Activated effector memory CD4-positive, alpha-beta T cell treated with Interleukin-2 at 50 U/mL for 16 hours (primary cell): ENCODE measurements around the gene ERG28.

Experiments used
- DNase-seq: peaks from one replicate; pipeline ENCODE4 v3.0.0-alpha.2; 2020

The ERG28 gene

DNA sequence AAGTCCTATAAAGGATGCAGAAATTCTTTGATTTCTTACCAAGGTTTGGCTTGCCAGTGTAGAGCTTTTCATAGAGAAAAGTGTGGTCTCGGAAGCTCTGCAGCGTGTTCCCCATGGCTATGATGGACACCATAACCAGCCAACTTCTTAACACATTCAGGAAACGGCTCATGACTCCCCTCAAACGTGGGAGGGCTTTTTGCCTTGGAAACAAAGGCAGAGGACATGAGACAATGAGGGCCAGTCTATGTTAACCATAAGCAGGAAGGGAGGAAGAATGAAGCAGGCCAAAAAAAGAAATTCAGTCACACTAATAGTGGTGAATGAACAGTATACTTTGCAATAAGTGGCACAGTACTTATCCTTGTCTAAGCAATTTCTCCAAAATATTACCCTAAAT, 3.3 kb downstream of the ERG28 start:
- no peak for DNase-seq

DNA sequence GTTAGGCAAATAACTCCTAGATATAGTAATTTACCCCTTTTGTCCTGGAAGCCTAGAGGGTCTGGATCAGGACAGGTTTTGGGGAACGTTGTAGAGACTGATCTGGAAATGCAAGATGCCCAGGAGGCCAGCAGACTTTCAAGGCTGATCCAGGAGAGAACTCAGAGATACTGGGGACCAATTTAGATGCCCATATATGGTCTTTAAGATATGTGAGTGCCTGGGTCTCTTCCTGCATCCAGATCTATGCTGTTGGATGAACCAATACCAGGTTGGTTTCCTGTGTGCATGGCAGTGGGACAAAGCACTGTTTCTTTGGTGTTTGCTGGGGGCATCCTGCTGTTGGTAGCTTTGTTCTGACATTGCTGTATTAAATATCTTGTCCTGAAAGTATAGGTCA, 5.4 kb downstream of the ERG28 start:
- no peak for DNase-seq

DNA sequence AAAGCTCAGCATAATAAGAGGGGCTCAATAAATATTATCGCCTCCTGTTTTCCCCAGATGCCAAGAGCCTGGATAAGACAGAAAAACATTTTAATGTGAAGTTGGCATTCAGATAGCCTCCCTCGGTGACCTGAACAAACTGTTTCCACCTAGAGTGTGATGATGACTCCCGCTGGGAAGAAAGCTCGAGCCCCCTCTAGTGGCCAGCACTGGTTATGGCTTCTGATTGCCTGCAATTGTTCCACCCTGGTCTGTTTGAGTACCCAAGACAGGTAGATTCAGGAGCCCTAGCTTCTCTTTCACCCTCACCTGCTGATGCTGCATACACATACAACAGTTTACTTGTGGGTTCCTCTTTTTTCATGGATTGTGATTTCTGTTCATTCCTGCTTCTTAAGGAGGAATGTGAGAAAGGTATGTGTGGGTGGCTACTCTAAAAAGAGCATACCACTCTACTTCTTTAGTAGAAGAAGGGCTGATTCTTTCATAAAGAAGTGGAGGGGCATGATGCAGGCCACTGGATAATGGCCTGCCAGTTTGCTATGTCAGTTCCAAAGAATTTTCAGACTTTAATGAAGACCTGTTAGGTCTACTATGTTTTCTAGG, 6.4 kb downstream of the ERG28 start:
- peak; percentile 65 for DNase-seq

DNA sequence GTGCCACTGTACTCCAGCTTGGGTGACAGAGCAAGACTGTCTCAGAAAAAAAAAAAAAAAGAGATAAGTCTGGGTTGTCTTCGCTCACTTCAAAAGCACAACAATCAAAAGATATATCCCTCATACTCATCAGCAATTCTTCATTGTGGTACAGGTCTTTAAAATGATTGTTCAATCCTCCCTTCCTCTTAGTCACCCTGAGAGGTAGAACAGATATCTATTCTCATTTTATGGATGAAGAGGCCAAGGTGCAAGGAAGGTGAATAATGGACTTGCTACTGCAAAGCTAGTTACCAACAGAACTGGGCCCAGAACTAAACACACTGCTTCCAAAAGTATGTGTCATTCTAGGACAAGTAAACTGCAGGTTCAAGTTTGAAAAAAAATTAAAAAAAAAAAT, 7.1 kb downstream of the ERG28 start:
- DNase-seq = no peak

DNA sequence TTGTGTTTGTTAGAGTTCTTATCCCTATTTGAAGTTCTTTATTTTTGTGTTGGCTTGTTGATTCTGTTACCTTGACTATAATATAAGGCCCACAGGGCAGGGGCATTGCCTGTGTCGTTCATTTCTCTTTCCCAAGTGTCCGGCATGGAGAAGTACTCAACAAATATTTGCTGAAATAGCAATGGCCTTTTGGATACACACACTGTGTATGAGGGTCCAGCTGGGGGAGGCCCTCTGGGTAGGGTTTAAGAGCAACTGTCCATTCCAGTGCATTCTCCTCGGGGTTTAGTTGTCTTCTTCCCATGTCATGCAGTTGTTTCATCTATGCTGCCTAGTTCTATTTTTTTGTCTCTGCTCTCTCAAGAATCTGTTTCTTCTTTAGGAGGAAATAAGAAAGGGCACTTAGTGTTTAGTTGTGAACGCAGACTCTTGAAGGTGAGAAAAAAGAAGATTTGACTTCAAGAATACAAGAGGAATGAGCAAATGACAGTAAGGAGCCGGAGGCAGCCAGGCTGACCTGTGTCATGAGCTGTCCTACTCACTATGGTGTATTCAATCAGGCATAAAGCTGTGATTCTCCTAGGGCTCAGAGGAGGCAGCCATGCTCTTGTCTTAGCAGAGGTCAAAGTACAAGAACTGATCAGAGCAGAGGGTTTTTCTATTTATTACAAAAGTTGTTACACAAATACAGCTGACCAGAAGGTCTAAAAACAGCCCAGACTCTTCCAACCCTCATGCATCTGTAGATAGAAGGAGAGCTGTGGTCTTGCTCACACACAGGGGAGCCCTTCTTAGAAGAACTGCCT, 10.2 kb downstream of the ERG28 start:
- DNase-seq = no peak

DNA sequence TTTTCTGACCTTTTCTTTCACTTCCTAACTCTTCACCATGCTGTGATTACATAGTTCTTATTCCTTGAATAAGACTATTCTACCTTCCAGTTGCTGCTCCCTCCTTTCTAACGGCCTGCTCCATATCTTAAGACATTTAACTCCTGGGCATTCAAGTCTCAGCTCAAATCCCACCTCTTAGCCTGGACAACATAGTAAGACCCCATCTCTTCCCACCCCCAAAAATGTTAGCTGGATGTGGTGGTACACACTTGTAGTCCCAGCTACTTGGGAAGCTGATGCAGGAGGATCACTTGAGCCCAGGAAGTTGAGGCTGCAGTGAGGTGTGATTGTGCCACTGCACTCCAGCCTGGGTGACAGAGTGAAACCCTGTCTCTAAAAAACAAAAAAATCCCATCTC, 10.9 kb downstream of the ERG28 start:
- no peak for DNase-seq

DNA sequence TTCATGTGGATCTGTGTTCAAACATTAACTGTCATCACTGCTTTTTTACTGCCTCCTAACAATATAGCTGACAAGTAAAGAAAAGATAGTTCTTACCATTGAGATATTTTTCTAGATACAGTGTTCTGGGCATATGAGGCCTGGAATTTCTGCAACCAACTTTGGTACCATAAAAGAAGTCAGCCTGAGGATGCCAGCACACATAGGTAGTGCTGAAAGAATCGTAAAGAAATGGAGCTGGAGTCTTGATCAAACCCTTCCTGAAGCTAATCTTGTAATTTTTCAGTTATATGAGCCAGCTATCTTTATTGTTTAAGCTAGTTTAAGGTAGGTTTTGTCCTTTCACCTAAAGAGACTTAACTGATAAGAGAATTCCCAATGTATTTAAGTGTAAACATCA, 11.3 kb downstream of the ERG28 start:
- DNase-seq = no peak

DNA sequence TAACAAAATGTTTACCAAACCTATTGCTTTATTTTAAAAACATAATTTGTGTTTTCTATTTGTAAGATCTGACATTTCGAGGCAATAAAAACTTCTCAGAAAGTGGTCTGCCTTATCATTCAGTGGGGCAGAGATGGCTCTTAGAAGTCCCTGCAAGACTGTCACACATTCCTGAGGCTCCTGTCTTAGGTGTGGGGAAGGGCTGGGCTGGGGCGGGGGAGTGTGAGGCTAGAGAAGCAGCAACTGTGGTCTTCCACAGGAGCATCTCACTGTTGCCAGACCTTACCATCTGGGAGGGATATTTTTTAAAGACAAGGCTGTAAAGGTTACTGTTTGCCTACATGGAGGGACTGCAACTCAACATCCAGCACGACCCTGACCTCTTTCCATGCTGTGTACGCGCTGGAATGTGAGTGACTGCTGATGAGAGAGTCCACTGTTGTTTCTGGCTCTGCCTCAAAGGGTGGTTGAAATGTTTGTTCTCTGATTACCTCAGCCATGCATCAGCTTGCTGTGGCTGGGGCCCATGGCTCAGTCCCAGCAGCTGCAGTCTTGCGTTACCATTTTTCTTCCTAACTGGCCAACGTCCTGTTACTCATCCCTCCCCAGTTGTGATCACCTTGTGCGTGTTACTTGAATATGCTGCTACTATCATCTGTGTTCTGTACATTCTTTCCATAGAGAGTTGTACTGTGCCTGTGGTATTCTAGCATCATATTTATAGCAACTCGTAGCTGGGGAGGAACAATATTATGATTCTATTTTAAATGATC, 12.4 kb downstream of the ERG28 start:
- no peak for DNase-seq

DNA sequence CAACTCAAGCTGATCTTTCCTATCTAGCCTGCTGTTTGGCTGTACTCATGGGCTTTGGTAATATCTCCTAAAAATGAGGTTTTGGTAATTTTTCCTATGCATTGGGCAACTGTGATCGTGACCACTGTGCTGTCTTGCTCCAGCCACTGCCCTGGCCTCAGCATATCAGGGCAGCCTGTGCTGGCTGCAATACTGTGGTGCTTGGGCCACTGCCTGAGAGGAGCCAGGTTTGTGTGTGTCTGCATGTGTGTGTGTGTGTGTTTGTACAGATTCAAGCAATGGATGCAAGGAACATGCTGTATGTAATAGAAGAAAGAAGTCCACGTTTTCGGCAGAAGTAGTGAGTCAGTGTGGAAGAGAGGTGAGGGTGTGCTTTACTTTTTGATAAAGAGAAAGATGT, 13.0 kb downstream of the ERG28 start:
- DNase-seq = no peak

DNA sequence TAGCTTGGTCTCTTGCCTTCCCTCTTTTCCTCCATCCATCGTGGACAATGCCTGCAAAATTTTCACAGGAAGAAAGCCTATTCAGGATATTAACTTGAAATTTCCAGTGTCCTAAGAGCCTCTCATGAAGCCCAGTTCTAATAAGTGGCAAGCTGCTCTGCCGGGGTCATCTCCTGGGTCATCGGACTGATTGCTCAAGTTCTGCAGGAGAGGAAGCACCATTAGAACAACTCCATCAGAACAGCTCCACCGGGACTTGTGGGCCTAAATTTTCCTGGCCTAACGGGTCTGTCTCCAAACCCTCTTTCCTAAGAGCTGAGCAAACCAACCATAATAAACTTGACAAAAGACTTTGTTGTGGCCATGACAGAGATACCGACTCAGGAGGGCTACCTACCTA, 13.9 kb downstream of the ERG28 start:
- DNase-seq = no peak

DNA sequence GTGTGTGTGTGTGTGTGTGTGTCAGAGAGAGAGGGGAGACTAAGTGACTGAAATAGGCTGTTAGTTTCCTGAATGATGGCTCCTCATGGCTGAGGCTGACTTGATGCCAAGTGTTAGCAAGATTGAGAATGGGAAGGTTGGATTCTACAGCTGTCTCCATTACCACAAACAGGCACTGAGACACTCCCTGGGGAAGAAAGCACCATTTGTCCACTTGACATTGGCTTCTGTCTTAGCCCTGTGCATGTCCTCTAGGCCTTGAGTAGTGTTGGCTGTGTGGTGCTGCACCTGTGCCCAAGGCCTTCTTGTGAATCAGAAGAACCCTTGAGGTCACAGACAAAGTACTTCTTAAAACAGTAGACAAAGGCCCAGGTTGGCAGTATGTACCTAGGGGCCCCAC, 15.6 kb downstream of the ERG28 start:
- DNase-seq = no peak

DNA sequence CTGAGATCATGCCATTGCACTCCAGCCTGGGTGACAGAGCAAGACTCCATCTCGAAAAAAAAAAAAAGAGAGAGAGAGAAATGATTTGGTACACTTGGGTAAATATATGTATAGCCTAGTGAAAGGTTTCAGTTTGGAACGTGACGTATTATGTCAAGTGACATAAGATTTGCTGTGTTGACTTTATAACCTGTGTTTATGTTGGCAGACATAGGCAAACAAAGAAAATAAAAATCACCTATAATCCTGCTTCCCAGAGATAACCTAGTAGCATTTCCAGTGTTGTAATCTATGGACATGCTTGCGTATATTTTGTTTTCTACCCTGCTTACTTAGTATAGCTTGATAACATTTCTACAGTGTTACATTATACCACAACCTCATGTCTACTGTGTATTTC, 16.7 kb downstream of the ERG28 start:
- no peak for DNase-seq

DNA sequence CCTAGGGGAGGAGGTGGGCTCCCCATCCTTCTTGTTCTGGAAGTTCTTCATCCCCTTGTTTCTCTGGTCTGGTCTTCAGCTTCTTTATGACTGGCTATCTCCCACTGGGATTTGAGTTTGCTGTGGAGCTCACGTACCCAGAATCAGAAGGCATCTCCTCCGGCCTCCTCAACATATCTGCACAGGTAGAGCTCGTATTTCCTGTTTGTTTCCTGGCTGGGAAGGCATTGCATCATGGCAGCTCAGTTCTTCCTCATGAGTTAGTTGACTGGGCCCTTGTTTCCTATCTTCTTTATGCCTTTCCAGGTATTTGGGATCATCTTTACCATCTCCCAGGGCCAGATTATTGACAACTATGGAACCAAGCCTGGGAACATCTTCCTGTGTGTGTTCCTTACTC, 19.8 kb downstream of the ERG28 start:
- DNase-seq = no peak

DNA sequence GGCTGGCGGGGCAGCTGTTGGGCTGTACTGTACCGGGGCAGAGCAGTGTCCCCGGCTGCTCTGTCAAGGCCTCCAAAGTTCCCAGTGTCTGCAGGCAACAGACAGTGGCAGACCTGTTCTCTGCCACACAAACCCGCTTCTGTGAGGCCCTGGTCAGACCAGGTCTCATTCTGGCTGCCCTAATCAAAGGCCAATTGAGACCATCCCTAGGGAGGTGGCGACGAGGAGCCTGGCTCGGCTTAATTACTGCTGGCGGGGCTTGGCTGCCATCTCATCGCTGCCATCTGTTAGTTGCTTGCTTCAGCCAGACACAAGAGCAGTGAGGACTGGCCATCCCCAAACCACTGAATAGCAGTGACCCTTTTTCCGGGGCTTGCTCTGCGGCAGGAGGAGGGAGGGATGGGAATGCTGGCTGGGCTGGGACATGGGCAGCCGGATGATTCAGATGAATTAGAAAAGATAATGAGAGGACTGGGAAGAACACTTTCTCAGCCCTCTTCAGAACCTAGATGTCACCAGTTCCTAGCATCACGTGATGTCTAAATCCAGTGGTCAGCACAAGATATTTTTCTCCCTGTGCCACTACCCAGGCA, 24.5 kb downstream of the ERG28 start:
- no peak for DNase-seq

DNA sequence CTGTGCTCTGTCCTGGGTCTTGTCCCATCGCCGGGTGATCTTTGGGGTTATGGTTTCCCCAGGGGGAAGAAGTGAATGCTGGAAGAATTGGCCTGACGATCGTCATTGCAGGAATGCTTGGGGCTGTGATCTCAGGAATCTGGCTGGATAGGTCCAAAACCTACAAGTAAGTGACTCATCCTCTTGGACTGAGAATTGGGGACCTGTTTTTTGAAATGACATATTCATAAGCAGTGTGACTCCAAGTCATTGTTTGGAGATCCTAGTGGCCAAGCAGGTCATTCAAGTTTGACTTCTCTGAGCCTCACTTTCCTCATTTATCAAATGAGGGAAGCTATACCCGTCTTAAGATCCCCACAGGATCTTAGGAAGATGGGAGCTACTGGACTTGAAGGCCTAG, 25.8 kb downstream of the ERG28 start:
- no peak for DNase-seq

DNA sequence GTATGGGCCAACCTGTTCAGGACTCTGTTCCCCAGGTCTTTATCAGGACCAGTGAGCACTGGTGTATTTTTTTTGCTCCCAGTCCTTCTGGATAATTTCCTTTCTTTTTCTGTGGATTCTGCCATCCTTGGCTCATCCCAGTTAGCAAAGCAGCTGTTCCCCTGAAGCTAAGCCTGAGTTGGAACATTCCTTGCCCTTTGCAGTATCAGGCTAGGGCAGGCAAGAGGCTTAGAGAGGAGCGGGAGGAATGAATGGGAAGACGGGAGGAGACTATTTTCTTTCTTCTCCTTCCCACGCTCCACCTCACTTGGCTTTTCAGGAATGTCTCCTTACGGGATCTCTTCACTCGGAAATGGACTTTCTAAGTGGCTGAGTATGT, 29.2 kb downstream of the ERG28 start:
- no peak for DNase-seq

DNA sequence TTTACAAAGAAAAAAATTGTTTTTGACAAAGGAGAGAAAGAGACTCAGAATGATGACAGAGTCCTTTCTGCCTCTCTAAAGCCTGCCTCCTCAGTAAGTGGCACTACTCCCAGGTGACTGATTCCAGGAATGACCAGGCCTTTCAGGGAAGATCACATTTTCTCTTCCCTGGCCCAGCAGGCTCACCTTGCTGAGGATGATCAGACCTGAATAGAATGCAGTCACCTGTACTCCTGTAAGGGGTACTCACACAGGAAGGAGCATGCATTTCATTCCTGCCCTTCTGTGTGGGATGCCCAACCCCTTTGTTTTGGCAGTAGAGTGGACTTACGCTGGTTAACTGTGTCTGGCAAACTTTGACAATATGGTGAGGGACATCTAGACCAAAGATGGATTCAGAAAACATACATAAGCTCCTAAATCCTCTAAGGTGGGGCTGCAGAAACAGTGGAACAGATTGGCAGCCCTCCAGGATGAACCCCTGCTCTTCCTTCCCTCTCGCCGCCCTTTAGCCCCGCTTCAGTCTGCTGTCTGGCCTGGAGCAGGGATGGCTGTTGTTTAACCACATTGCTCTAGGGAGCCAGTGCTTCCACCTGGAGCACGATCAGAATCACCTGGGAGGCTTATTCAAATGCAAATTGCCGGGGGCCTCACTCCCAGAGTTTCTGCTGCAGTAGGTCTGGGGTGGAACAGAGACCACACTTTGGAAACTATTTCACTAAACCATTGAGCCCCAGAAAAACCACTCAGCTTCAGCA, 29.8 kb downstream of the ERG28 start:
- DNase-seq = no peak

DNA sequence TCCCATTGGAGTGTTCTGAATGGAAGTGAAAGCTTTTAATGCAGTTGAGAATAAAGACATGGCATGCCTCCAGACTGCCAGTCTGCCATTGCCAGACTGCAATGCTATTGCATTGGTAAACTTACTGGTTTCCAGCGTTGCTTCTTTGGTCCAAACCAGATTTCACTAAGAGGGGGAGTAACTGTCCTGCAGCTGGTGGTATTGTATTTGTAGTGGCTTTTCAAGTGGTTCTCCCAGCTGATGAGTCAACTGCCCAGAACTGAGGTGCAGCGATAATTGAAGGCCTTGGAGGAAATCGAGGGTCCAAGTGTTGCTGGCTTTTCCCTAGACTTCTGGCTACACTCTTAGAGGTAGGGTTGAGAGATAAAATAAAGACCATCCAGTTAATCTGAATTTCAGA, 31.9 kb downstream of the ERG28 start:
- no peak for DNase-seq

DNA sequence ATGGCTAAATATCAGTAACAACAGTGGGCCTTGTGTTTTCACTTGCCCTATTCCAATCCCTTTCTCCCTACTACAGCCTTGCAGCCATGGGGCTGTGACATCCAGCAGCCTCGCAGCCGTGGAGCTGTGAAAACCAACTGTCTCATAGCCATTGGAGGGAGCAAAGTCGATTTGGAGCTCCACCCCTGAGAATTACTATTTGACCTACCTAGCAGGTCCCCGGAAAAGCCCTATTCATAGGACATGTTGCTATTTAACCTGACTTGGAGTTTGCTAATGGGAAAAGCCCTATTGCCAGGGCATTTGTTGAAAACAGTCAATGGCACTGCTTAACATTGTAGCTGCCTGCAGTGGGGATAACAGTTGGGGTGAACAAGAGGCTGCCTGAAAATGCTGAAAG, 33.3 kb downstream of the ERG28 start:
- DNase-seq = no peak

DNA sequence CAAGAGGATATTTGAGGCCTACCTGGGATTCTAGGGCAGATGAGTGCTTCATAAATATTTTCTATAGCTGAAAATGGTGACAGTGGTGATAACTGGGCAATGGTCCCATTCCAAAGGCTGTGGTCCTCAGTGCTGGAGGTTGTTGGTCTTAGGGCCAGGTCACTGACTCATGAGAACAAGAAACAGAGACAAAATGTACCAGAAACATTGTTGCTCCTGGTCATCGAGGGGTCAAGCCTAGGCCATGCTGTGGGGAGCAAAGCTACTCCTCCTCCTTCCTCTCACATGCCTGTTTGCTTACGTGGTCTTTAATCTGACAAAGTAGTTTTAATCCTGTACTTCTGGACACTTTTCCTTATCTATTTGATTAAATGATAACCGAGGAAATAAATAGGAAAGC, 33.8 kb downstream of the ERG28 start:
- DNase-seq = no peak

DNA sequence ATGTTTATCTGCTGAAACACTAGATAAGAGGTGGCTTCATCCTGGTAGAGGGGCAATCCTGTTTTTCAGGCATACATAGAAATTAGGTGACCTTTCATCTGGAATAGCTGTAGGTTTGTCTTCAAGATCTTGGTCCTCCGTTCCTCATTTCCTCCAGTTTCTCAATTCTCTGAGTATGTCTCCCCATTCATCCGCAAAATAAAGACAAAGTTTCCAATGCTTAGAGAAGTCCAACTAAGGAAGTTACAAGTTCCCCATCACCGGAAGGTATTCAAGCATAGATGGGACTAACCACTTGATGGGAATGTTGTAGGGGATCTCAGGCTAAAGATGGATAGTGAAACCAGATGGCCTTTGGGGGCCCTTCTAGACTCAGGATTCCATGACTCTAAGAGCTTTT, 34.3 kb downstream of the ERG28 start:
- DNase-seq = no peak

DNA sequence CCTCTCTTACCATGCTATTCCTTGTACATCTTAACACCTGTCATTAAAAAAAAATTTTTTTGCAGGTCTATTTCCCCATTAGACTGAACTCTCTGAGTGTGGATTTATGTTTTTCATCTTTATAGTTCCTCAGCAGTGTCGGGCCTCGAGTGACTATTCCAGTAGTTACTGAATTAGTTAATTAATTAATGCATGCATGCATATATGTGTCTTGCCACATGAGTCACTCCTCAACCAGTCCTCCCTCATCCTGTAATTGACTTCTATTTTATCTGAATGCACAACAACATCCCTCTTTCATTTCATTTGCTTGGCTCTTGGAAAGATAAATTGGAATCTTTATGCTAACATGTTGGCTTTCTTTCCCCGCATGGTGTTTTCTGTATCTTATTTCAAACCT, 35.6 kb downstream of the ERG28 start:
- DNase-seq = no peak

DNA sequence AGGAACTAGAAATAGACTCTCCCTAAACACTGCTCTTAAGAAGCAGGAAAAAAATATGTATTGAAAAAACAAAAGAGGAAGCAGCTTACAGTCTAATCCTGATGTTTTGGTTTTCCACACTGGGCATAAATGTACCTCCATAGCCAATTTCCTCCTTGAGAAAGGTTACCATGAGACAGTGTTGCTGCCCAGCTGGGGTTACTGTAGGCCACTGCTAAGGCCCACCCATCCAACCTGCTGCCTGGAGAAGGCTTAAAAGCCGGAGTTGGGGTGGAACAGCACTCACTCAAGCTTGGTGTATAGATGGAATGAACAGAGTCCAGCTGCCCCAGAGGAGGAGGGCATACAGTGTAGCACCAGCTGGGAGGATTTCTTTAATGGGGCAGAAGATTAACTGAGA, 41.1 kb downstream of the ERG28 start:
- no peak for DNase-seq
